ENCODE measurements around the gene DEPDC1. TPM values are rescaled to one million over a fixed set of nuclear protein-coding genes. Genes with fewer than 3 reads are reported as not detected.

Gene DEPDC1
- total RNA-seq (1 to 10 TPM in 3 of 9 donors, under 1 TPM in 6; 0.28 to 6.7 (median 0.58) TPM), polyA plus RNA-seq (under 1 TPM in 2 of 3 donors, not detected in 1; 0.03 to 0.95 TPM)
- long read RNA-seq, donor 1, full-length matches to known transcripts = 1 of 1 reads
- long read RNA-seq, donor 1, partial matches to known transcripts = 0 of 1 reads
- long read RNA-seq, donor 1, other reads (novel, unspliced or antisense) = 0 of 1 reads
- long read RNA-seq, donor 2 = 0 reads
- long read RNA-seq, donor 3 = 0 reads
- long read RNA-seq, donor 4, partial matches to known transcripts = 1 of 1 reads
- long read RNA-seq, donor 4, other reads (novel, unspliced or antisense) = 0 of 1 reads
- long read RNA-seq, donor 5, full-length matches to known transcripts = 1 of 1 reads
- long read RNA-seq, donor 5, partial matches to known transcripts = 0 of 1 reads
- long read RNA-seq, donor 5, other reads (novel, unspliced or antisense) = 0 of 1 reads
- long read RNA-seq, donor 6 = 0 reads
- long read RNA-seq, donor 7 = 0 reads
- long read RNA-seq, donor 8 = 0 reads
- long read RNA-seq, donor 9, full-length matches to known transcripts = 2 of 2 reads
- long read RNA-seq, donor 9, partial matches to known transcripts = 0 of 2 reads
- long read RNA-seq, donor 9, other reads (novel, unspliced or antisense) = 0 of 2 reads
- long read RNA-seq, donor 10, full-length matches to known transcripts = 1 of 1 reads
- long read RNA-seq, donor 10, partial matches to known transcripts = 0 of 1 reads
- long read RNA-seq, donor 10, other reads (novel, unspliced or antisense) = 0 of 1 reads

GRCh38 chr1:68496680-68497357 lies at the start of gene DEPDC1:
Gene DEPDC1 (minus strand): TSS chr1:68497082. CDS start chr1:68496999, 83 bp downstream.
- intact Hi-C loops (cut with DNase I) = no loop called here
- peak within 1 kb of the TSS in 2 of 4 donors; percentile 57 to 59 for H3K4me3 ChIP-seq
- H3K9me3 ChIP-seq (replicated peaks in 1 of 3) = no peaks in the 10 kb centered on the region
- peak; percentile 95 to 98 (median 97) for DNase-seq
- 0 to 2% (median 1%) methylated on average over 4 to 64 of the region's 64 CpGs for WGBS, 4 donors
- peaks cover 0 to 9% of the 10 kb centered on the region in 2 donors for H3K4me1 ChIP-seq (replicated peaks in 1 of 2)
- H3K27me3 ChIP-seq = no peaks in the 10 kb centered on the region
- H3K36me3 ChIP-seq (replicated peaks in 1 of 2) = no peaks in the 10 kb centered on the region
- H3K27ac ChIP-seq = no peak within 1 kb of the TSS
- TF ChIP-seq POLR2A (IDR thresholded peaks at IDR 0.05) (no peak), CTCF (IDR thresholded peaks at IDR 0.05) (no peak)

- Histone ChIP-seq H3K27me3 (no peaks in the 10 kb centered on the region), H3K36me3 (replicated peaks in 1 of 2) (no peaks in the 10 kb centered on the region), H3K27ac (no peak overlapping the region), H3K9me3 (replicated peaks in 1 of 3) (no peaks in the 10 kb centered on the region), H3K4me1 (replicated peaks in 1 of 2) (no peaks in the 10 kb centered on the region), H3K4me3 (no peak overlapping the region)
- DNase-seq = no peak
- TF ChIP-seq CTCF (IDR thresholded peaks at IDR 0.05) (no peak), POLR2A (IDR thresholded peaks at IDR 0.05) (no peak)
- 73 to 79% (median 76%) methylated on average over 4 of the region's 4 CpGs for WGBS, 4 donors
- intact Hi-C loops (cut with DNase I) = no loop called here
Measured at GRCh38 chr1:68544651-68545050, 47.8 kb upstream of the DEPDC1 start.

- Histone ChIP-seq H3K9me3 (replicated peaks in 1 of 3) (no peaks in the 10 kb centered on the region), H3K27ac (no peak overlapping the region), H3K27me3 (no peaks in the 10 kb centered on the region), H3K4me3 (no peak overlapping the region), H3K4me1 (replicated peaks in 1 of 2) (no peaks in the 10 kb centered on the region), H3K36me3 (replicated peaks in 1 of 2) (no peaks in the 10 kb centered on the region)
- intact Hi-C loops (cut with DNase I) = no loop called here
- DNase-seq = no peak
- TF ChIP-seq CTCF (IDR thresholded peaks at IDR 0.05) = no peak
- TF ChIP-seq POLR2A (IDR thresholded peaks at IDR 0.05) = no peak
Measured at GRCh38 chr1:68542586-68542985, 45.7 kb upstream of the DEPDC1 start.

- H3K27me3 ChIP-seq = no peaks in the 10 kb centered on the region
- no peak for TF ChIP-seq POLR2A (IDR thresholded peaks at IDR 0.05)
- no peak for TF ChIP-seq CTCF (IDR thresholded peaks at IDR 0.05)
- no peak overlapping the region for H3K27ac ChIP-seq
- no peak overlapping the region for H3K4me3 ChIP-seq
- intact Hi-C loops (cut with DNase I) = no loop called here
- H3K36me3 ChIP-seq (replicated peaks in 1 of 2) = no peaks in the 10 kb centered on the region
- no peak for DNase-seq
- H3K9me3 ChIP-seq (replicated peaks in 1 of 3) = no peaks in the 10 kb centered on the region
- H3K4me1 ChIP-seq (replicated peaks in 1 of 2) = no peaks in the 10 kb centered on the region
Measured at GRCh38 chr1:68538941-68539340, 42.1 kb upstream of the DEPDC1 start.

All from adrenal gland (tissue), 19 donors.